Kidney epithelial cell (primary cell): ENCODE data around the gene RYR3. TPM values are rescaled to one million over a fixed set of nuclear protein-coding genes. Genes with fewer than 3 reads are reported as not detected.

Source experiments
- DNase-seq: peaks from one replicate; pipeline ENCODE4 v3.0.0-alpha.2; 2010; ENCODE audit warnings: low read depth
- H3K27me3 ChIP-seq: 2 replicates; pipeline ENCODE4 v1.6.0; 2011; ENCODE audit warnings: low read length; ENCODE audit not compliant: control insufficient read depth, insufficient read depth
- H3K36me3 ChIP-seq: 2 replicates; pipeline ENCODE4 v1.5.1; 2011; ENCODE audit warnings: low read length; ENCODE audit not compliant: control insufficient read depth, insufficient read depth
- H3K4me3 ChIP-seq: 2 replicates; pipeline ENCODE4 v1.5.1; 2011; ENCODE audit warnings: low read depth, mild to moderate bottlenecking, control low read depth, low read length
- CTCF ChIP-seq: IDR thresholded peaks from 2 replicates; pipeline ENCODE4 v1.5.1; 2011; ENCODE audit warnings: mild to moderate bottlenecking, moderate library complexity, low read length, control low read depth, inconsistent platforms; ENCODE audit not compliant: insufficient read depth, poor library complexity, severe bottlenecking
- total RNA-seq: library from RNA; depleted of rRNA; stranded (reverse); fragments of >200 nt; gene quantifications from 2 replicates; pipeline ENCODE4 v1.2.3, GENCODE V29; 2015

Gene RYR3
- total RNA-seq, 1 donor from 2014 or later = 0.50 TPM

- DNase-seq = no peak
- no peak for TF ChIP-seq CTCF
- Histone ChIP-seq H3K27me3 (no peaks in the 10 kb centered on the region), H3K36me3 (no peaks in the 10 kb centered on the region), H3K4me3 (no peak overlapping the region)
These were observed 336.0 kb downstream of the RYR3 start for GRCh38 chr15:33646744-33647143.

GRCh38 chr15:33649217-33649933 lies 338.6 kb downstream of the RYR3 start:
- H3K4me3 ChIP-seq = no peak overlapping the region
- H3K27me3 ChIP-seq = no peaks in the 10 kb centered on the region
- no peaks in the 10 kb centered on the region for H3K36me3 ChIP-seq
- DNase-seq = no peak
- TF ChIP-seq CTCF = no peak

- Histone ChIP-seq H3K27me3 (no peaks in the 10 kb centered on the region), H3K4me3 (no peak overlapping the region), H3K36me3 (no peaks in the 10 kb centered on the region)
- DNase-seq = no peak
- no peak for TF ChIP-seq CTCF
These were observed 344.1 kb downstream of the RYR3 start for GRCh38 chr15:33654860-33655259.

GRCh38 chr15:33655488-33655887 lies 344.7 kb downstream of the RYR3 start:
- Histone ChIP-seq H3K27me3 (no peaks in the 10 kb centered on the region), H3K36me3 (no peaks in the 10 kb centered on the region), H3K4me3 (no peak overlapping the region)
- no peak for TF ChIP-seq CTCF
- no peak for DNase-seq

GRCh38 chr15:33656168-33656567 lies 345.4 kb downstream of the RYR3 start:
- no peak for DNase-seq
- Histone ChIP-seq H3K36me3 (no peaks in the 10 kb centered on the region), H3K27me3 (no peaks in the 10 kb centered on the region), H3K4me3 (no peak overlapping the region)
- no peak for TF ChIP-seq CTCF

GRCh38 chr15:33660151-33660550 lies 349.4 kb downstream of the RYR3 start:
- no peak overlapping the region for H3K4me3 ChIP-seq
- DNase-seq = no peak
- TF ChIP-seq CTCF = no peak
- no peaks in the 10 kb centered on the region for H3K27me3 ChIP-seq
- no peaks in the 10 kb centered on the region for H3K36me3 ChIP-seq
